Activated naive CD8-positive, alpha-beta T cell treated with anti-CD3 and anti-CD28 coated beads, Interleukin-2, amount 50 U/mL, for 24 hours (primary cell): ENCODE results near the gene TINCR.

Source experiments
- ATAC-seq: fragments of 150-1000 bp; cut with Tn5 transposase; one replicate; pipeline ENCODE4 v1.10.0; 2021
- DNase-seq: peaks from one replicate; pipeline ENCODE4 v3.0.0; 2021
- H3K27ac Mint-ChIP-seq: one replicate; pipeline ENCODE4 v1.8.0; 2021; ENCODE audit warnings: mild to moderate bottlenecking, mixed read lengths
- H3K27me3 Mint-ChIP-seq: one replicate; pipeline ENCODE4 v1.8.0; 2021; ENCODE audit warnings: mixed read lengths
- H3K36me3 Mint-ChIP-seq: one replicate; pipeline ENCODE4 v1.8.0; 2021; ENCODE audit warnings: low read depth, mixed read lengths
- H3K4me1 Mint-ChIP-seq: one replicate; pipeline ENCODE4 v1.8.0; 2021; ENCODE audit warnings: mixed read lengths
- H3K4me3 Mint-ChIP-seq: one replicate; pipeline ENCODE4 v1.8.0; 2021; ENCODE audit warnings: mild to moderate bottlenecking, moderate library complexity, mixed read lengths
- H3K9me3 Mint-ChIP-seq: one replicate; pipeline ENCODE4 v1.8.0; 2021; ENCODE audit warnings: mixed read lengths

Gene TINCR

DNA sequence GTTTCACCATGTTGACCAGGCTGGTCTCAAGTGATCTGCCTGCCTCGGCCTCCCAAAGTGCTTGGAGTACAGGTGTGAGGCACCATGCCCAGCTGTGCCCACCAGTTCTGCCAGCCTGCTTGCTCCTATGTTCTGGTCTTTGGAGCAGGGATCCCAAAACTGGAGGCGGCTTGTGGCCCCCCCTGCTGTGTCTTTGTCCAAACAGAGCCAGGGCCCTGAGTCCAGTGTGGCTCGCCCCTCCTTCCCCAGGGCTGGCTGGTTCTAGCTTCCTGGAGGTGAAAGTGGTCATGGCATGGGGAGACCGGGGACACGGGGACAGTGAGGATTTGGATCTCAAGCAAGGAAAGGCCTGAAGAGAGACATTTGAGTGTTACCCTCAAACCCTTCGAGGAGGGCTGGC lies 11.5 kb upstream of the TINCR start:
- H3K27ac Mint-ChIP-seq, result no peak overlapping the region
- H3K4me3 Mint-ChIP-seq, result no peak overlapping the region
- ATAC-seq, result no peak
- no peaks in the 10 kb centered on the region for H3K9me3 Mint-ChIP-seq
- peaks cover 5% of the 10 kb centered on the region for H3K36me3 Mint-ChIP-seq
- H3K27me3 Mint-ChIP-seq, result no peaks in the 10 kb centered on the region
- no peak for DNase-seq
- H3K4me1 Mint-ChIP-seq, result peaks cover 8% of the 10 kb centered on the region

DNA sequence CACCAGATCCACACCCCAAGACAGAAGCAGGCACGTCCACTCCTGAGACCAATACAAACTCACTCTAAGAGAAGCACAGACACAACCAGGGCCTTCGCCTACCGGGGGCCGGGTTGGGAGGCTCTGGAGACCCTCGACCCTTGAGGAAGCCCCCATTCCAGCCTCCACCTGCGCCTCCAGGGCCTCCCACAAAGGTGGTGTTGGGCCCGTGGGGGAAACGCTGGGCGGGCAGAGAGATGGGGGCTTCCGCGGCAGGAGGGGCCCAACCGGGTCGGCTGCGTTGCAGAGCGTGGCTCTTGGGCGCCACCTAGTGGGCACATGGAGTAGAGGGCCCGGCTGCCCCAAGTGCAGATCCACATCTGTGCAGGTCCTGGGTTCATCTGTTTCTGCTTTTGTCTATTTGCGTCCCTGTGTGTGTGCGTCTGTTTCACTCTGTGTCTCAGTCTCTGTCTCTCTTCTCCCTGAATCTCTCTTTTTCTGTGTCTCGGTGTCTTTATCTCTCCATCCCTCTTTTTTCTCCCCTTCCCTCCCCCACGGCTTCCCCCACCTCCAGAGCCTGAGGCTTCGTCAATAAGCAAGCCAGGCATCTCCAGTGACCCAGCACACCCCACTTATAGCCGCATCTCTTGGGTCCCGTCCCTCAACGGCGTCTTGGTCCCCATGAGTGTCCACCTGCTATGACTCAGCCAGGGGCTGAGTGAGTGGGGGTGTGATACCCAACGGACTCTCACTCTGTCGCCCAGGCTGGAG lies 10.5 kb upstream of the TINCR start:
- H3K4me1 Mint-ChIP-seq, result peaks cover 8% of the 10 kb centered on the region
- no peaks in the 10 kb centered on the region for H3K27me3 Mint-ChIP-seq
- H3K9me3 Mint-ChIP-seq, result no peaks in the 10 kb centered on the region
- peaks cover 4% of the 10 kb centered on the region for H3K36me3 Mint-ChIP-seq
- peak; percentile 82 for ATAC-seq
- no peak overlapping the region for H3K27ac Mint-ChIP-seq
- H3K4me3 Mint-ChIP-seq, result no peak overlapping the region
- DNase-seq, result peak; percentile 81

DNA sequence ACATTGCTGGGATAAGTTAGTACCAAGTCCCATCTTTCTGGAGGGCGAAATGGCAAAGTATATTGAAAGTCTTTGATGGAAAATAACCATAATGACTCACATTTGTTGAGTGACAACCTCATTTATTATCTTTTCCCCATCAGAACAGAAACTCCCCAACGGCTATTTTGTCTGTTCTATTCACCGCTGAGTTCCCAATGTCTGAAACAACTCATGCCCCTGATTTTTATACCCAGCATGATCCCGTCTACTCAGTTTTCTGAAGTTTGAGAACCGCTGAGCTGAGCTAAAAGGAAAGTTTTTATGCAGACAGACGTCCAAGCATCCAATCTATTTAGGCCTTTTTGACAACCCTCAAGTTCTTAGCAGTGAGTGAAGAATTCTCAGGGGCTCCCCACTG lies 7.8 kb upstream of the TINCR start:
- no peaks in the 10 kb centered on the region for H3K9me3 Mint-ChIP-seq
- H3K4me3 Mint-ChIP-seq, result no peak overlapping the region
- no peak overlapping the region for H3K27ac Mint-ChIP-seq
- no peak for ATAC-seq
- H3K4me1 Mint-ChIP-seq, result peaks cover 8% of the 10 kb centered on the region
- no peak for DNase-seq
- no peaks in the 10 kb centered on the region for H3K36me3 Mint-ChIP-seq
- no peaks in the 10 kb centered on the region for H3K27me3 Mint-ChIP-seq

GRCh38 chr19:5572556-5573286 lies 5.0 kb upstream of the TINCR start:
- DNase-seq (no peak), ATAC-seq (no peak)
- Mint-ChIP-seq H3K4me3 (no peak overlapping the region), H3K36me3 (no peaks in the 10 kb centered on the region), H3K27me3 (peaks cover 12% of the 10 kb centered on the region), H3K4me1 (peaks cover 5% of the 10 kb centered on the region), H3K27ac (no peak overlapping the region), H3K9me3 (no peaks in the 10 kb centered on the region)

DNA sequence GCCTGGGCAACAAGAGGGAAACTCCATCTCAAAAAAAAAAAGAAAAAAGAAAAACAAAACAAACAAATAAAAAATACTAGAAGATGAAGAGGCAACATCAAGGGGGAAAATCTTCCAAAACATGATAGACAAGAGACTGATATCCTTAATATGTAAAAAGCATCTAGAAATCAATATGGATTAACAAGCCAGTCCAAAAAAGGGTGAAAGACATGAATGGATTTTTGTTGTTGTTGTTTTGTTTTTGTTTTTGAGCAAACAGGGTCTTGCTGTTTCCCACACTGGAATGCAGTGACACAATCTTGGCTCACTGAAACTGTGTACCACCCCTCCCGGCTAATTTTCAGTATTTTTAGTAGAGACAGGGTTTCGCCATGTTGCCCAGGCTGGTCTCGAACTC lies 4.0 kb upstream of the TINCR start:
- no peak for DNase-seq
- Mint-ChIP-seq H3K9me3 (no peaks in the 10 kb centered on the region), H3K36me3 (no peaks in the 10 kb centered on the region), H3K4me1 (peaks cover 4% of the 10 kb centered on the region), H3K27me3 (peaks cover 12% of the 10 kb centered on the region), H3K4me3 (no peak overlapping the region), H3K27ac (no peak overlapping the region)
- no peak for ATAC-seq

DNA sequence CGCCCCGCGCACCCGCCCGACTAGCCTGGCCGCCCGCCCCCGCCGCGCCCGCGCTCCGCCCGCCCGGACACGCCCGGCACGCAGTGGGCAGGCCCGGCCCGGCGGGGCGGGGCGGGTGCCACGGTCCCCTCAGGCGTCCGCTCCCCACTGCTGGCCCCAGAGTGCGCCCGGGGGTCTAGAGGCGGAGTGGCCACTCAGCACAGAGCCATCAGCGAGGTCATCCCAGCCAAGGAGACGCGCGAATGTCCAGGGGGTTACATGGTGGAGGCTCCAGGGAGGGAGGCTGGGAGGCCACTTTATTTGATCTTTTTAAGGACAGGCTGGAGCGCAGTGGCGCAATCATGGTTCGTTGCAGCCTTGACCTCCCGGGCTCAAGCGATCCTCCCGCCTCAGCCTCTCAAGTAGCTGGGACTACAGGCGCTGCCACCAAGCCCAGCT lies 236 bp upstream of the TINCR start:
- H3K36me3 Mint-ChIP-seq, result no peaks in the 10 kb centered on the region
- no peaks in the 10 kb centered on the region for H3K4me1 Mint-ChIP-seq
- DNase-seq, result no peak
- no peaks in the 10 kb centered on the region for H3K9me3 Mint-ChIP-seq
- no peak overlapping the region for H3K27ac Mint-ChIP-seq
- H3K4me3 Mint-ChIP-seq, result no peak overlapping the region
- H3K27me3 Mint-ChIP-seq, result peaks cover 17% of the 10 kb centered on the region
- no peak for ATAC-seq

DNA sequence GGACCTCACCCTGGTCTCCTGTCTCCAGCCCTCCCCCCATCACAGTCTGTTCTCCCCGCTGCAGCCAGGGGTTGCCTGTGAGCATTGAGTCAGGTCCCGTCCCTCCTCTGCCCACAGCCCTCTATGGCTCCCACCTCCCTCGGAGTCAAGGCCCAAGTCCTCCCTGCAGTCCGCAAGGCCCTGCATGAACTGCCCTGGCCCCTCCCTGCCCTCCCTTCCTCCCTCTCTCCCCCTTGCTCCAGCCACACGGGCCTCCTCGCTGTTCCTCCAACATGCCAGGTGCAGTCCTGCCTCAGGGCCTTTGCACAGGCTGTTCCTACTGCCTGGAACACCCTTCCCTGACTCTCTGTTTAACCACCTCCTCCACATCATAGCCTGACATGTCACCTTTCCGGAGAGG lies 2.8 kb downstream of the TINCR start:
- DNase-seq (no peak), ATAC-seq (no peak)
- Mint-ChIP-seq H3K4me3 (no peak overlapping the region), H3K27me3 (peaks cover 19% of the 10 kb centered on the region), H3K4me1 (no peaks in the 10 kb centered on the region), H3K27ac (no peak overlapping the region), H3K36me3 (peaks cover 10% of the 10 kb centered on the region), H3K9me3 (peaks cover 10% of the 10 kb centered on the region)

DNA sequence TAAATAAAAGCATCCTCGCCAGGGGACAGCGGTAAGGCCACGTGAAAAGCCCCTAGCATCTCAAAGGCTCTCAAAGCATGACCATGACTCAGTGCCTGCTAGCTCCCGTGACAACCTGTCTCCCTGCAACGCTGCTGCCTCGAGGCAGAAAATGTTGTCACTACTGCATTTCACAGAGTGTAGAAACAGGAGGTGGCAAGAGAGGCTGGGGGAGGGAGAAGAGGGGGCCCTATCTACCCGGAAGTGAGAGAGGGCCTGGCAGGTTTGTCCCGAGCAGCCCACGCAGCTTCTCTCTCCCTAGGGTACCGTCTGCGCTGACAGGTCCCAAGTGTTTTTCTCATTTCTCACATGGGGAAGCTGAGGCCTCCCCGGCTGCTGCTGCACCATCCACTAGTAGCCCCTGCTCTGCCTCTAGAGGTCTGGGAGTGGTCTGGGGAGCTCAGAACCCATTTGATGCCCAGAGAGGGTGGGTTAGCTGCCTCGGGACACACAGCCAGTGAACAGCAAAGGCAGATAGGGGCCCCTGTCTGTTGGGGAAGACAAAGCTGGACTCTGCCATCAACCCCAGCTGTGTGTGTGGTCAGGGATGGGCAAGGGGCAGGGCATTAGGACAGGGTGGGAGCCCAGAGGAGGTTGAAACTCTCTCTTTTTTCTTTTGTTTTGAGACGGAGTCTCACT lies 3.7 kb downstream of the TINCR start:
- Mint-ChIP-seq H3K9me3 (peaks cover 10% of the 10 kb centered on the region), H3K27me3 (peaks cover 16% of the 10 kb centered on the region), H3K36me3 (peaks cover 10% of the 10 kb centered on the region), H3K4me3 (no peak overlapping the region), H3K4me1 (no peaks in the 10 kb centered on the region), H3K27ac (no peak overlapping the region)
- no peak for DNase-seq
- no peak for ATAC-seq

DNA sequence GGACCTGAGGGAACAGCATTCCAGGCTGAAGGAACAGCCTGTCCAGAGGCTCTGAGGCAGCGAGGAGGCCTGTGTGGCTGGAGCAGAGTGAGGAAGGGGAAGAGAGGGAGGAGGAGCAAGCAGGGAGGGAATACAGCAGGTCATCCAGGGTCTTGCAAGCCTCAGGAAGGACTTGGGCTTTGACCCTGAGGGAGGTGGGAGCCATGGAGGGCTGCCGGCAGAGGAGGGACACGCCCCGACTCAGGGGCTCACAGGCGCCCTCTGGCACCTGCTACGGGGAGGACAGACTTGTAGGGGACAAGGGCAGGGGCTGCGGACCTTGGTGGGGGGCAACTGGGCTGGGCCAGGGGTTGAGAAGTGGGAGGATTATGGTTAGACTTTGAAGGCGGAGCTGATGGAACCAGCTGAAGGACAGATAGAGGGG lies 4.7 kb downstream of the TINCR start:
- Mint-ChIP-seq H3K27me3 (peaks cover 9% of the 10 kb centered on the region), H3K9me3 (peaks cover 10% of the 10 kb centered on the region), H3K27ac (no peak overlapping the region), H3K4me3 (no peak overlapping the region), H3K4me1 (no peaks in the 10 kb centered on the region), H3K36me3 (peaks cover 10% of the 10 kb centered on the region)
- no peak for DNase-seq
- no peak for ATAC-seq

DNA sequence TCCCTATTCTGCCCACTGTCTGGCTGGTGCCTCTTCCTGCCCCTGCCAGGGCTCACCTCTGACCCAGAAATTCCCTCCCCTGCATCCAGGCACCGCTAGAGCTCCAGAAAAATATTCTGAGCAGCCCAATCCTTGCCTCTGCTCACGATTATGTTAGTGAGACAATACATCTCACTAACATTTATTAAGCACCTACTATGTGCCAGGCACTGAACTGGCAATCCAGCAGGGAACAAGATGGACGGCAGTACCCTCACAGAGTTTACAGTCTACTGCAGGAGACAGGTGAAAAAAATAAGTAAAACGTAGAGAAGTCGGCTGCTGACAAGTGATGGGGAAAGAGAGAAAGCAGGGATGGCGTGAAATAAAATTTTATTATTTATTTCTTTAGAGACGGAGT lies 5.5 kb downstream of the TINCR start:
- Mint-ChIP-seq H3K27ac (no peak overlapping the region), H3K36me3 (peaks cover 10% of the 10 kb centered on the region), H3K4me1 (no peaks in the 10 kb centered on the region), H3K4me3 (no peak overlapping the region), H3K27me3 (peaks cover 8% of the 10 kb centered on the region), H3K9me3 (peaks cover 10% of the 10 kb centered on the region)
- ATAC-seq (no peak), DNase-seq (no peak)

GRCh38 chr19:5561559-5561958 lies 6.2 kb downstream of the TINCR start:
- ATAC-seq (no peak), DNase-seq (no peak)
- Mint-ChIP-seq H3K27ac (no peak overlapping the region), H3K36me3 (peaks cover 10% of the 10 kb centered on the region), H3K9me3 (peaks cover 10% of the 10 kb centered on the region), H3K4me1 (no peaks in the 10 kb centered on the region), H3K4me3 (no peak overlapping the region), H3K27me3 (peaks cover 10% of the 10 kb centered on the region)

- no peak overlapping the region for H3K27ac Mint-ChIP-seq
- H3K36me3 Mint-ChIP-seq, result peaks cover 10% of the 10 kb centered on the region
- DNase-seq (no peak), ATAC-seq (no peak)
- no peak overlapping the region for H3K4me3 Mint-ChIP-seq
- H3K27me3 Mint-ChIP-seq, result peaks cover 13% of the 10 kb centered on the region
- H3K9me3 Mint-ChIP-seq, result peaks cover 10% of the 10 kb centered on the region
- no peaks in the 10 kb centered on the region for H3K4me1 Mint-ChIP-seq
These were observed 7.6 kb downstream of the TINCR start for GRCh38 chr19:5560156-5560555.

GRCh38 chr19:5559804-5560133 lies 8.0 kb downstream of the TINCR start:
- H3K4me1 Mint-ChIP-seq, result no peaks in the 10 kb centered on the region
- peaks cover 10% of the 10 kb centered on the region for H3K36me3 Mint-ChIP-seq
- DNase-seq (no peak), ATAC-seq (no peak)
- H3K27ac Mint-ChIP-seq, result no peak overlapping the region
- peaks cover 12% of the 10 kb centered on the region for H3K27me3 Mint-ChIP-seq
- H3K9me3 Mint-ChIP-seq, result peaks cover 10% of the 10 kb centered on the region
- H3K4me3 Mint-ChIP-seq, result no peak overlapping the region

- Mint-ChIP-seq H3K9me3 (peaks cover 10% of the 10 kb centered on the region), H3K36me3 (peaks cover 10% of the 10 kb centered on the region), H3K27ac (no peak overlapping the region), H3K27me3 (peaks cover 9% of the 10 kb centered on the region), H3K4me1 (no peaks in the 10 kb centered on the region), H3K4me3 (no peak overlapping the region)
- ATAC-seq, result no peak
- no peak for DNase-seq
These were observed 9.6 kb downstream of the TINCR start for GRCh38 chr19:5558101-5558621.

GRCh38 chr19:5557691-5558090 lies 10.1 kb downstream of the TINCR start:
- peaks cover 10% of the 10 kb centered on the region for H3K9me3 Mint-ChIP-seq
- no peak for DNase-seq
- no peak for ATAC-seq
- H3K4me1 Mint-ChIP-seq, result no peaks in the 10 kb centered on the region
- H3K4me3 Mint-ChIP-seq, result no peak overlapping the region
- peaks cover 10% of the 10 kb centered on the region for H3K36me3 Mint-ChIP-seq
- peaks cover 7% of the 10 kb centered on the region for H3K27me3 Mint-ChIP-seq
- no peak overlapping the region for H3K27ac Mint-ChIP-seq
